ENCODE results near the gene IPO4. TPM values are rescaled to one million over a fixed set of nuclear protein-coding genes. Genes with fewer than 3 reads are reported as not detected.

The IPO4 gene
- total and polyA plus RNA-seq, 10 of the 15 experiments (the other 5 are each of a cell fraction or from before 2014, with no cell fraction given): 7.8 to 139 (median 37.6) TPM

- BruUV-seq (replicated peaks): TSS peak; percentile 55
- no peak overlapping the region for H2AFZ ChIP-seq (ENCODE audit: control insufficient read depth, low read depth, low read length)
- ChIA-PET POLR2A (interaction anchor here (1.2 to 3.9 kb wide), 5 partner anchors 13 to 58 kb away, joined by 3 to 50 read pairs (median 12); partner anchors contain the start of genes CHMP4A, IRF9, PSME1 and PSME2), CTCF (interaction anchor here (1.0 to 2.9 kb wide), 5 partner anchors 22 to 103 kb away, joined by 3 to 11 read pairs (median 4); partner anchors contain the start of genes MDP1 and TINF2), RAD21 (ENCODE audit: unreplicated experiment) (interaction anchor here (1.4 to 3.0 kb wide), 6 partner anchors 21 to 85 kb away, joined by 3 to 10 read pairs (median 6); partner anchors contain the start of genes DCAF11, IRF9, MDP1 and NRL), SMC1A (ENCODE audit: uncharacterized antibody, unreplicated experiment) (interaction anchor here (1.6 to 1.8 kb wide), 2 partner anchors 80 to 139 kb away, joined by 4 to 5 read pairs; partner anchors contain the start of genes DCAF11 and NRL)
- no peaks in the 10 kb centered on the region for H4K20me1 ChIP-seq (ENCODE audit: control insufficient read depth, insufficient read depth)
- no peak for FAIRE-seq
- peaks cover 15% of the 10 kb centered on the region for H3K4me1 ChIP-seq (ENCODE audit: control insufficient read depth, insufficient read depth, low read length)
- peaks cover 0 to 4% of the 10 kb centered on the region in 2 experiments; a peak in 2 of 4 replicates for H3K36me3 ChIP-seq (ENCODE audit: control insufficient read depth in 2 of 2, insufficient read depth in 2 of 2, low read length in 1 of 2)
- H3K9me3 ChIP-seq (replicated peaks; ENCODE audit: control insufficient read depth, insufficient read depth, low read length): no peaks in the 10 kb centered on the region; the same call in 2 of the 3 replicates
- peaks cover 48% of the 10 kb centered on the region for H3K79me2 ChIP-seq (ENCODE audit: control insufficient read depth, insufficient read depth, low read length)
- no peak for ATAC-seq
- intact Hi-C loops (cut with micrococcal nuclease; ENCODE audit: unreplicated experiment): no loop called here
- no peak for DNase-seq (ENCODE audit: low read depth, low spot score)
- H3K9ac ChIP-seq (ENCODE audit: control insufficient read depth, insufficient read depth, low read length): peak overlapping the region; percentile 92; the same call in 1 of the 2 replicates
- peak overlapping the region; percentile 68 for H3K4me3 ChIP-seq
- WGBS (ENCODE audit: insufficient coverage, insufficient replicate concordance, low lambda C conversion rate, missing lambda C conversion rate): 97% methylated on average over 7 of the region's 7 CpGs
- no peaks in the 10 kb centered on the region for H3K27me3 ChIP-seq (replicated peaks in 1 of 2; ENCODE audit: control insufficient read depth in 2 of 2, insufficient read depth in 2 of 2, low read length in 1 of 2)
- peak overlapping the region; percentile 96; the same call in 1 of the 2 replicates for H3K27ac ChIP-seq (ENCODE audit: control insufficient read depth, insufficient read depth)
- TF ChIP-seq NFIC (IDR thresholded peaks at IDR 0.05; ENCODE audit: low read depth, low read length): no peak
- TF ChIP-seq CHD2 (IDR thresholded peaks at IDR 0.05; ENCODE audit: borderline replicate concordance, low read depth, low read length): no peak
- in situ Hi-C loops (cut with MboI): no loop called here
- peak overlapping the region; percentile 83 for H3K4me2 ChIP-seq (ENCODE audit: control insufficient read depth, insufficient read depth)
Measured at GRCh38 chr14:24194186-24194872, 5.7 kb upstream of the IPO4 start.

- ChIA-PET CTCF (no interaction called here), SMC1A (ENCODE audit: uncharacterized antibody, unreplicated experiment) (no interaction called here), POLR2A (no interaction called here), RAD21 (ENCODE audit: unreplicated experiment) (no interaction called here)
- H3K4me1 ChIP-seq (ENCODE audit: control insufficient read depth, insufficient read depth, low read length): peaks cover 9% of the 10 kb centered on the region
- no peak overlapping the region for H2AFZ ChIP-seq (ENCODE audit: control insufficient read depth, low read depth, low read length)
- no peaks in the 10 kb centered on the region for H3K27me3 ChIP-seq (replicated peaks in 1 of 2; ENCODE audit: control insufficient read depth in 2 of 2, insufficient read depth in 2 of 2, low read length in 1 of 2)
- ATAC-seq (no peak), FAIRE-seq (no peak), DNase-seq (ENCODE audit: low read depth, low spot score) (no peak)
- no peak overlapping the region for H3K9ac ChIP-seq (ENCODE audit: control insufficient read depth, insufficient read depth, low read length)
- peaks cover 0 to 4% of the 10 kb centered on the region in 2 experiments; a peak in 1 of 4 replicates for H3K36me3 ChIP-seq (ENCODE audit: control insufficient read depth in 2 of 2, insufficient read depth in 2 of 2, low read length in 1 of 2)
- peaks cover 46% of the 10 kb centered on the region for H3K79me2 ChIP-seq (ENCODE audit: control insufficient read depth, insufficient read depth, low read length)
- in situ Hi-C loops (cut with MboI) (no loop called here), intact Hi-C loops (cut with micrococcal nuclease; ENCODE audit: unreplicated experiment) (no loop called here)
- no peaks in the 10 kb centered on the region for H4K20me1 ChIP-seq (ENCODE audit: control insufficient read depth, insufficient read depth)
- no peak overlapping the region for H3K27ac ChIP-seq (ENCODE audit: control insufficient read depth, insufficient read depth)
- no peak overlapping the region for H3K4me3 ChIP-seq
- no peak overlapping the region for H3K4me2 ChIP-seq (ENCODE audit: control insufficient read depth, insufficient read depth)
- WGBS (ENCODE audit: insufficient coverage, insufficient replicate concordance, low lambda C conversion rate, missing lambda C conversion rate): 90% methylated on average over 15 of the region's 15 CpGs
- BruUV-seq (replicated peaks): no TSS peak
- no peaks in the 10 kb centered on the region for H3K9me3 ChIP-seq (replicated peaks; ENCODE audit: control insufficient read depth, insufficient read depth, low read length)
- TF ChIP-seq HDAC6 (IDR thresholded peaks at IDR 0.05; ENCODE audit: unreplicated experiment) (no peak), POLR2AphosphoS5 (IDR thresholded peaks at IDR 0.05; ENCODE audit: low read length) (no peak), CHD1 (IDR thresholded peaks at IDR 0.05; ENCODE audit: low read depth, low read length) (no peak), TBL1XR1 (IDR thresholded peaks at IDR 0.05; ENCODE audit: low read depth, low read length) (no peak), GATAD2B (conservative IDR thresholded peaks at IDR 0.05; ENCODE audit: low read depth) (no peak), PBX3 (IDR thresholded peaks at IDR 0.05; ENCODE audit: insufficient replicate concordance, low read depth, low read length) (no peak), TARDBP (IDR thresholded peaks at IDR 0.05; ENCODE audit: borderline replicate concordance) (no peak), HDGF (IDR thresholded peaks at IDR 0.05) (no peak), STAT3 (IDR thresholded peaks at IDR 0.05; ENCODE audit: low read depth, low read length) (no peak), POLR2A (IDR thresholded peaks at IDR 0.05; ENCODE audit: low read depth, low read length) (no peak), CEBPB (IDR thresholded peaks at IDR 0.05; ENCODE audit: borderline replicate concordance in 1 of 2, low read depth in 2 of 2, low read length in 2 of 2) (no peak), POU2F2 (IDR thresholded peaks at IDR 0.05; ENCODE audit: borderline replicate concordance, low read depth, low read length) (no peak)
- TF ChIP-seq, protein P1, sequence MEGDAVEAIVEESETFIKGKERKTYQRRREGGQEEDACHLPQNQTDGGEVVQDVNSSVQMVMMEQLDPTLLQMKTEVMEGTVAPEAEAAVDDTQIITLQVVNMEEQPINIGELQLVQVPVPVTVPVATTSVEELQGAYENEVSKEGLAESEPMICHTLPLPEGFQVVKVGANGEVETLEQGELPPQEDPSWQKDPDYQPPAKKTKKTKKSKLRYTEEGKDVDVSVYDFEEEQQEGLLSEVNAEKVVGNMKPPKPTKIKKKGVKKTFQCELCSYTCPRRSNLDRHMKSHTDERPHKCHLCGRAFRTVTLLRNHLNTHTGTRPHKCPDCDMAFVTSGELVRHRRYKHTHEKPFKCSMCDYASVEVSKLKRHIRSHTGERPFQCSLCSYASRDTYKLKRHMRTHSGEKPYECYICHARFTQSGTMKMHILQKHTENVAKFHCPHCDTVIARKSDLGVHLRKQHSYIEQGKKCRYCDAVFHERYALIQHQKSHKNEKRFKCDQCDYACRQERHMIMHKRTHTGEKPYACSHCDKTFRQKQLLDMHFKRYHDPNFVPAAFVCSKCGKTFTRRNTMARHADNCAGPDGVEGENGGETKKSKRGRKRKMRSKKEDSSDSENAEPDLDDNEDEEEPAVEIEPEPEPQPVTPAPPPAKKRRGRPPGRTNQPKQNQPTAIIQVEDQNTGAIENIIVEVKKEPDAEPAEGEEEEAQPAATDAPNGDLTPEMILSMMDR (IDR thresholded peaks at IDR 0.05 in 2 of 3, conservative IDR thresholded peaks at IDR 0.05 in 1 of 3; ENCODE audit: control insufficient read depth in 2 of 3, extremely low read depth in 1 of 3, insufficient read depth in 1 of 3, low read depth in 3 of 3, low read length in 3 of 3): no peak
Measured at GRCh38 chr14:24192933-24193332, 4.3 kb upstream of the IPO4 start.

Measured in GM12878 (cell line).